SK-N-SH (cell line): ENCODE data around the gene OR12D1.

Experiments
- CTCF ChIP-seq: fragments of 200-600 bp; sonication (generic); IDR thresholded peaks from 2 replicates; pipeline ENCODE4 v1.6.1; 2017; ENCODE audit warnings: antibody characterized with exemption, mild to moderate bottlenecking, moderate library complexity
- EP300 ChIP-seq, 2 experiments: IDR thresholded peaks; 2 replicates each; pipeline versions ENCODE4 v1.4.0 to v1.6.1; 2012; ENCODE audit warnings: borderline replicate concordance in 1 of 2, low read depth in 1 of 2, low read length in 1 of 2
- EZH2phosphoT487 ChIP-seq: fragments of 200-600 bp; sonication (generic); IDR thresholded peaks from 2 replicates; pipeline ENCODE4 v1.6.1; 2017; ENCODE audit warnings: low read depth, mixed run types, mild to moderate bottlenecking, antibody characterized with exemption, moderate library complexity, borderline replicate concordance
- RXRA ChIP-seq: IDR thresholded peaks from 2 replicates; pipeline ENCODE4 v1.4.0; 2012; ENCODE audit warnings: low read depth, mild to moderate bottlenecking, borderline replicate concordance
- SMC3 ChIP-seq: IDR thresholded peaks from 2 replicates; pipeline ENCODE4 v1.6.1; 2012; ENCODE audit warnings: low read depth, low read length, improper control_type of control experiment
- TCF12 ChIP-seq: IDR thresholded peaks from 2 replicates; pipeline ENCODE4 v1.4.0; 2012
- YY1 ChIP-seq: IDR thresholded peaks from 2 replicates; pipeline ENCODE4 v1.4.0; 2012; ENCODE audit warnings: low read depth, mild to moderate bottlenecking
- TF ChIP-seq, protein P1 (sequence below): IDR thresholded peaks from 2 replicates; pipeline ENCODE4 v1.4.0; 2012; ENCODE audit warnings: low read depth, borderline replicate concordance

DNA sequence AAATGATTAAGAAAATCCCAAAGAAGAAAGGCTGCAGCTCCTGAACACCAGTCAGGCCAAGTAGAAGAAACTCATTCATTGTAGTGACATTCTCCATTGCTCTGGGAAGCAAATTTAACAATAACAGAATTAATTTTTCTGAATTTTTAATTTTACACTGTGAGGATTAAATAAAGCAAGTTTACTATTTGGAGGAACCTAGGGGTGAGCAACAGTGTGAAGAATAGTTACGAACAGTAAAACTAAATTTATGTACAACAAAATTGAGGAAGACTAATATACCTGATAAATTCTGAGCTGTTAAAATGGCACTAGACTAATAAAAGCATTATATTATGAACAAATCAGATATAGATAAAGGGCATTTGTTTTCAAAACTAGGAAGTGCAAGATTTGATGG lies 39.5 kb upstream of the OR12D1 start, which contains the start of gene OR12D3:
- TF ChIP-seq CTCF = no peak
- TF ChIP-seq SMC3 = no peak
- TF ChIP-seq EZH2phosphoT487 = no peak
- TF ChIP-seq YY1 = no peak
- TF ChIP-seq EP300 (IDR thresholded peaks at IDR 0.05; ENCODE audit: borderline replicate concordance in 1 of 2, low read depth in 1 of 2, low read length in 1 of 2) = no peak
- TF ChIP-seq TCF12 = no peak
- no peak for TF ChIP-seq RXRA
- TF ChIP-seq, protein P1, sequence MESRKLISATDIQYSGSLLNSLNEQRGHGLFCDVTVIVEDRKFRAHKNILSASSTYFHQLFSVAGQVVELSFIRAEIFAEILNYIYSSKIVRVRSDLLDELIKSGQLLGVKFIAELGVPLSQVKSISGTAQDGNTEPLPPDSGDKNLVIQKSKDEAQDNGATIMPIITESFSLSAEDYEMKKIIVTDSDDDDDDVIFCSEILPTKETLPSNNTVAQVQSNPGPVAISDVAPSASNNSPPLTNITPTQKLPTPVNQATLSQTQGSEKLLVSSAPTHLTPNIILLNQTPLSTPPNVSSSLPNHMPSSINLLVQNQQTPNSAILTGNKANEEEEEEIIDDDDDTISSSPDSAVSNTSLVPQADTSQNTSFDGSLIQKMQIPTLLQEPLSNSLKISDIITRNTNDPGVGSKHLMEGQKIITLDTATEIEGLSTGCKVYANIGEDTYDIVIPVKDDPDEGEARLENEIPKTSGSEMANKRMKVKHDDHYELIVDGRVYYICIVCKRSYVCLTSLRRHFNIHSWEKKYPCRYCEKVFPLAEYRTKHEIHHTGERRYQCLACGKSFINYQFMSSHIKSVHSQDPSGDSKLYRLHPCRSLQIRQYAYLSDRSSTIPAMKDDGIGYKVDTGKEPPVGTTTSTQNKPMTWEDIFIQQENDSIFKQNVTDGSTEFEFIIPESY = no peak
